22Rv1 (cell line): ENCODE data around the gene TCHP.

ENCODE experiments used
- ZFX ChIP-seq: fragments of 450-650 bp; IDR thresholded peaks from 2 replicates; pipeline ENCODE4 v1.6.1; 2017; ENCODE audit warnings: antibody characterized with exemption, borderline replicate concordance
- TF ChIP-seq, protein P1 (sequence below): fragments of 450-650 bp; IDR thresholded peaks from 2 replicates; pipeline ENCODE4 v1.5.1; 2017; ENCODE audit warnings: mild to moderate bottlenecking

DNA sequence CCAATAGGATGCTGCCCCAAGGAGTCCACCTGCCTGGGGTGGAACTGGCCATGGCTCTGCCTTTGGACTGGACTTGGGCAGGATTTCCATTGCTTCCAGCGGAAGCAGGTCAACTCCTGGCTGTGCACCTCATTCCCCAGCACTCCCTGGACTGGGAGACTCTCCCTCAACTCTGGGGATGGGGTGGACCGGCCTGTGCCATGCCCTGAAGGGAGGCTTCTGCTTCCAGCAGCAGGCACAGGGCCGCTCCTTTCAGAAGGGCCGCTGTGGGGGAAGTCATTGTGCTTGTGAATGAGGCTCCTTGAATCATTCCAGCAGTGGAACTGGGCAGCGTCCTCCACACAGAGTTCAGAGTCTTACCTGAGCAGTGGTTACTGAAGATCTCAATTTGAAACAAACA, 23.0 kb downstream of the TCHP start:
- TF ChIP-seq, protein P1, sequence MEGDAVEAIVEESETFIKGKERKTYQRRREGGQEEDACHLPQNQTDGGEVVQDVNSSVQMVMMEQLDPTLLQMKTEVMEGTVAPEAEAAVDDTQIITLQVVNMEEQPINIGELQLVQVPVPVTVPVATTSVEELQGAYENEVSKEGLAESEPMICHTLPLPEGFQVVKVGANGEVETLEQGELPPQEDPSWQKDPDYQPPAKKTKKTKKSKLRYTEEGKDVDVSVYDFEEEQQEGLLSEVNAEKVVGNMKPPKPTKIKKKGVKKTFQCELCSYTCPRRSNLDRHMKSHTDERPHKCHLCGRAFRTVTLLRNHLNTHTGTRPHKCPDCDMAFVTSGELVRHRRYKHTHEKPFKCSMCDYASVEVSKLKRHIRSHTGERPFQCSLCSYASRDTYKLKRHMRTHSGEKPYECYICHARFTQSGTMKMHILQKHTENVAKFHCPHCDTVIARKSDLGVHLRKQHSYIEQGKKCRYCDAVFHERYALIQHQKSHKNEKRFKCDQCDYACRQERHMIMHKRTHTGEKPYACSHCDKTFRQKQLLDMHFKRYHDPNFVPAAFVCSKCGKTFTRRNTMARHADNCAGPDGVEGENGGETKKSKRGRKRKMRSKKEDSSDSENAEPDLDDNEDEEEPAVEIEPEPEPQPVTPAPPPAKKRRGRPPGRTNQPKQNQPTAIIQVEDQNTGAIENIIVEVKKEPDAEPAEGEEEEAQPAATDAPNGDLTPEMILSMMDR, result no peak
- no peak for TF ChIP-seq ZFX
